Motor neuron (in vitro differentiated cells): ENCODE results near the gene OPCML. TPM values are rescaled to one million over a fixed set of nuclear protein-coding genes. Genes with fewer than 3 reads are reported as not detected.

Experiments
- ATAC-seq, 8 experiments: fragments of 200-7000 bp; cut with Tn5 transposase; replicated peaks in 6 of 8; 2 replicates each; pipeline ENCODE4 v1.8.0; 2021; ENCODE audit warnings: mild to moderate bottlenecking in 8 of 8, moderate library complexity in 8 of 8
- H3K27ac ChIP-seq, 2 donors: fragments of 250-450 bp; sonication (Bioruptor Pico); 2 replicates each; pipeline ENCODE4 v1.9.0; 2021; ENCODE audit warnings: antibody characterized with exemption in 2 of 2, mild to moderate bottlenecking in 2 of 2, moderate library complexity in 1 of 2
- H3K4me1 ChIP-seq, 2 donors: fragments of 250-450 bp; sonication (Bioruptor Pico); replicated peaks in 1 of 2; 2 replicates each; pipeline ENCODE4 v1.6.1; 2021; ENCODE audit warnings: antibody characterized with exemption in 2 of 2, mild to moderate bottlenecking in 2 of 2, moderate library complexity in 1 of 2
- H3K4me3 ChIP-seq, 5 donors: fragments of 250-450 bp; sonication (Bioruptor Pico); 2 replicates each; pipeline ENCODE4 v1.9.0; 2021; ENCODE audit warnings: antibody characterized with exemption in 5 of 5, mild to moderate bottlenecking in 5 of 5, moderate library complexity in 4 of 5
- WGBS, 10 experiments: fragments of 450-650 bp; shearing (Covaris generic); methylation state at CpG; one replicate each; pipeline ENCODE4 v1.0.0; 2022; 5-methylcytosine and 5-hydroxymethylcytosine counted together
- in situ Hi-C, 9 experiments: fragments of 400-800 bp; cut with MboI; loops; one replicate each; pipeline ENCODE4 v1.15.0; 2021; ENCODE audit warnings: low sequenced_read_pairs in 9 of 9, low pct_unique_long_range_greater_than_20kb in 2 of 9; ENCODE audit not compliant: unreplicated experiment in 9 of 9
- total RNA-seq, 8 experiments: library from RNA; unstranded; fragments of 300-600 nt; gene quantifications; 2 replicates each; pipeline versions ENCODE4 v1.2.3 to v1.2.4, GENCODE V29; 2022

The OPCML gene
- total RNA-seq, 8 experiments from 2014 or later = 0.40 to 20.1 (median 7.2) TPM

- no peak overlapping the region for H3K27ac ChIP-seq
- no peak overlapping the region for H3K4me3 ChIP-seq
- ATAC-seq = no peak
- in situ Hi-C loops = no loop called here
- WGBS, 10 experiments = 0 to 100% (median 33%) methylated on average over 1 to 2 of the region's 3 CpGs; no CpG with 5 or more reads in 3 of the 10 experiments
- H3K4me1 ChIP-seq = no peaks in the 10 kb centered on the region
Measured at GRCh38 chr11:133249065-133249464, 283.2 kb downstream of the OPCML start.

GRCh38 chr11:133243832-133244231 is 288.5 kb downstream of the OPCML start:
- Histone ChIP-seq H3K4me1 (peaks cover 0 to 2% of the 10 kb centered on the region in 2 donors), H3K4me3 (no peak overlapping the region), H3K27ac (no peak overlapping the region)
- no peak for ATAC-seq
- in situ Hi-C loops = no loop called here
- 0 to 80% (median 59%) methylated on average over 1 to 2 of the region's 3 CpGs; no CpG with 5 or more reads in 6 of the 10 experiments for WGBS, 10 experiments

GRCh38 chr11:133240908-133241655 is 291.2 kb downstream of the OPCML start:
- H3K4me1 ChIP-seq = peaks cover 13 to 25% of the 10 kb centered on the region in 2 donors
- no peak for ATAC-seq
- no peak overlapping the region for H3K27ac ChIP-seq
- in situ Hi-C loops = no loop called here
- no peak overlapping the region for H3K4me3 ChIP-seq
- WGBS, 10 experiments = 0 to 97% (median 75%) methylated on average over 4 to 10 of the region's 10 CpGs; no CpG with 5 or more reads in 1 of the 10 experiments

GRCh38 chr11:133239575-133239974 is 292.7 kb downstream of the OPCML start:
- ATAC-seq = no peak
- 0 to 100% (median 96%) methylated on average over 1 to 8 of the region's 8 CpGs; no CpG with 5 or more reads in 1 of the 10 experiments for WGBS, 10 experiments
- H3K4me1 ChIP-seq = peaks cover 16 to 40% of the 10 kb centered on the region in 2 donors

GRCh38 chr11:133238495-133238894 is 293.8 kb downstream of the OPCML start:
- 0 to 91% (median 53%) methylated on average over 1 to 9 of the region's 10 CpGs; no CpG with 5 or more reads in 1 of the 10 experiments for WGBS, 10 experiments
- Histone ChIP-seq H3K4me1 (peaks cover 16 to 45% of the 10 kb centered on the region in 2 donors), H3K4me3 (no peak overlapping the region), H3K27ac (no peak overlapping the region)
- peak in 5 of 8 experiments; percentile 12 to 68 (median 47) for ATAC-seq
- in situ Hi-C loops = no loop called here

More at GRCh38 chr11:133239575-133239974, 292.7 kb downstream of the OPCML start:
- in situ Hi-C loops = no loop called here
- Histone ChIP-seq H3K4me3 (no peak overlapping the region), H3K27ac (no peak overlapping the region)

- 0 to 100% (median 100%) methylated on average over 1 to 2 of the region's 2 CpGs; no CpG with 5 or more reads in 5 of the 10 experiments for WGBS, 10 experiments
- no peak overlapping the region for H3K27ac ChIP-seq
- in situ Hi-C loops = no loop called here
- H3K4me3 ChIP-seq = no peak overlapping the region
- peaks cover 16 to 46% of the 10 kb centered on the region in 2 donors for H3K4me1 ChIP-seq
- peak in 3 of 8 experiments; percentile 38 to 53 (median 45) for ATAC-seq
Measured at GRCh38 chr11:133238027-133238426, 294.3 kb downstream of the OPCML start.

GRCh38 chr11:133235381-133235780 is 296.9 kb downstream of the OPCML start:
- Histone ChIP-seq H3K27ac (no peak overlapping the region), H3K4me1 (peaks cover 16 to 68% of the 10 kb centered on the region in 2 donors), H3K4me3 (no peak overlapping the region)
- no peak for ATAC-seq
- WGBS, 10 experiments = 0 to 93% (median 65%) methylated on average over 1 to 3 of the region's 3 CpGs
- in situ Hi-C loops = no loop called here

- peaks cover 16 to 68% of the 10 kb centered on the region in 2 donors for H3K4me1 ChIP-seq
- no peak overlapping the region for H3K4me3 ChIP-seq
- WGBS, 10 experiments = 2 to 100% (median 30%) methylated on average over 1 to 9 of the region's 9 CpGs; no CpG with 5 or more reads in 4 of the 10 experiments
- in situ Hi-C loops = no loop called here
- ATAC-seq = no peak
- H3K27ac ChIP-seq = no peak overlapping the region
Measured at GRCh38 chr11:133234883-133235282, 297.4 kb downstream of the OPCML start.

- peak in 1 of 8 experiments; percentile 30 for ATAC-seq
- H3K4me1 ChIP-seq = peaks cover 35 to 75% of the 10 kb centered on the region in 2 donors
- H3K4me3 ChIP-seq = no peak overlapping the region
- in situ Hi-C loops = no loop called here
- H3K27ac ChIP-seq = no peak overlapping the region
- 0 to 100% (median 53%) methylated on average over 1 to 2 of the region's 2 CpGs; no CpG with 5 or more reads in 1 of the 10 experiments for WGBS, 10 experiments
Measured at GRCh38 chr11:133232665-133233064, 299.6 kb downstream of the OPCML start.

- in situ Hi-C loops = no loop called here
- WGBS, 10 experiments = 28 to 100% (median 70%) methylated on average over 2 to 5 of the region's 5 CpGs; no CpG with 5 or more reads in 4 of the 10 experiments
- Histone ChIP-seq H3K4me3 (no peak overlapping the region), H3K27ac (no peak overlapping the region), H3K4me1 (peaks cover 26 to 67% of the 10 kb centered on the region in 2 donors)
- no peak for ATAC-seq
Measured at GRCh38 chr11:133230431-133230830, 301.9 kb downstream of the OPCML start.

- ATAC-seq = peak in 6 of 8 experiments; percentile 69 to 94 (median 88)
- Histone ChIP-seq H3K4me3 (no peak overlapping the region), H3K4me1 (peaks cover 28 to 66% of the 10 kb centered on the region in 2 donors), H3K27ac (peak overlapping the region in 1 of 2 donors; percentile 2)
- in situ Hi-C loops = no loop called here
- WGBS, 10 experiments = 13 to 61% (median 23%) methylated on average over 5 to 19 of the region's 26 CpGs; no CpG with 5 or more reads in 1 of the 10 experiments
Measured at GRCh38 chr11:133228471-133229329, 303.6 kb downstream of the OPCML start.

GRCh38 chr11:133227632-133228111 is 304.6 kb downstream of the OPCML start:
- ATAC-seq = peak in 2 of 8 experiments; percentile 11 to 47
- in situ Hi-C loops = no loop called here
- peak overlapping the region in 1 of 2 donors; percentile 21 for H3K27ac ChIP-seq
- WGBS, 10 experiments = 0 to 75% (median 20%) methylated on average over 1 to 4 of the region's 9 CpGs; no CpG with 5 or more reads in 4 of the 10 experiments
- H3K4me3 ChIP-seq = no peak overlapping the region
- peaks cover 38 to 72% of the 10 kb centered on the region in 2 donors for H3K4me1 ChIP-seq
